UCSD-AML1 (cell line): Measurements from ENCODE around the gene STXBP6.

Experiments used
- DNase-seq: peaks from one replicate; lab custom pipeline; 2025; ENCODE audit not compliant: unreplicated experiment; lab: John Stamatoyannopoulos, UW

Gene STXBP6

DNA sequence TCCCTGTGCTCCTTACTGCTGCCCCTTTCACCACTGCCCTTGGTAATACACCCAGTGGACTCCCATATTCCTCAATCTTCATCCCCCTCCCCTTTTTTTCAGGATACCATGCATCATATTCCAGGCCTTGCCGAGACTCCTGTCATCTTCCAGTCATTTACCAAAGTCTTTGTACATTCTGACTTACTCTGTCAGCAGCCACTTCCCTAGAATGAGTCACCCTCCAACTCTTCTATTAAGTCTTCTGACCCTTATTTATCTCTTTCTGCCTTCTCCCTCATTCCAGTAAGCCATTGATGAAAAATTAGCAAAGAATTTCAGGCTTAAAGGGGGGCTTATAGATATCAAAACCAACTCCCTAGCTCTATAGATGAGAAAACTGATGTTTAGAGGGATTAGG lies 128.0 kb downstream of the STXBP6 start:
- DNase-seq: no peak

DNA sequence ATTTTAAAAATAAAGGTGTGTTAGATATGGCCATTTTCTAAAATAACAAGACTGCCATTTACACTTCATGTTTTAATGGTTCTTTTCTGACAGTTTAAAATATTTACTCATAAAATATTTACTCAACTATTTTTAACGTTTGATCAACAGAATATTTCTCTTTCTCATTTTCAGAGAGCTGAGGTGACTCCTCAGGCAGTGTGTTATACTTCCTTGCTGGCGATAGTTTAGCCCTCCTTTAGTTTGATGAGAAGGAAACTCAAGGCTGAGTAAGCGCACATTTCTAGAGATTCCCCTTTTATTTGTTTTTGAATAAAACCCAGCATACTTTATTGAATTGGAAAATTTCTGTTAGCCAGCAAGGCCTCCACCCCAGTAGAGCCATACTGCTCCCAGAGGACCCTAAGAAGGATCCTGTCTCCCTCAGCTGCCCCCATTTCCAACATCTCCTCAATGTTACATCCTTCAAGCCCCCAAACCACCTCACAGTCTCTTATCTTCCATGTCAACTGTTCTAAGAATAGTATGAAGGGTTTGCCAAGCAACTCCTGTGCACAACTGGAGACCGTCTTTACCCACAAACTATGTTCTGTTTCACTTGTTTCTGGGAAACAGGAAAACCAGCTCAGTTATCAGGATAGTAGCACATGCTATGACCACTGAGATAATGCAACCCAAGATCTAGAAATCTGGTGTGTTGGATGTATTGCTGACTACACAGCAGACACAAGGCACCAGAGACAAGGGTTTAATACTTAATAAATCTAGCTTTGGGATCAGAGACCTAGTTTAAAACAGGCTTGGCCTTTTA lies 129.5 kb downstream of the STXBP6 start:
- DNase-seq: peak; percentile 31

DNA sequence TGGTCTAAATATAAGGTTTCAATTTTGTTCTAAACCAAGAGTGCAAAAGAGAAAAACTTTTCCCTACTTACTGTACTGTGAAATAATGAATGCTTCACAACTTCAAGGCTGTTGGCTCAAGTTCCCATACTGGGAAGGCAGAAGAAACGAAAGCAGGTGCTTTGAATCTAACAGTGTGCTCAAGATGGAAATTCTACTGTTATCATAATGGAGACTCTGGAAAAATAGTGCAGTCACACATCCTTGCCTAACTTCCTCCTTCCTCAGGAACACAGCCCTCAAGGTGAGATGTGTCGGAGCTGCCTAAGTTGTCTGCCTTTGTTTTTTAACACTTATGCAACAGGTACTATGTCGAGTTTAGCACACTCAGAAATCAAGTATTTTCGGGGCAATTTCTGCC lies 131.1 kb downstream of the STXBP6 start:
- DNase-seq: no peak

DNA sequence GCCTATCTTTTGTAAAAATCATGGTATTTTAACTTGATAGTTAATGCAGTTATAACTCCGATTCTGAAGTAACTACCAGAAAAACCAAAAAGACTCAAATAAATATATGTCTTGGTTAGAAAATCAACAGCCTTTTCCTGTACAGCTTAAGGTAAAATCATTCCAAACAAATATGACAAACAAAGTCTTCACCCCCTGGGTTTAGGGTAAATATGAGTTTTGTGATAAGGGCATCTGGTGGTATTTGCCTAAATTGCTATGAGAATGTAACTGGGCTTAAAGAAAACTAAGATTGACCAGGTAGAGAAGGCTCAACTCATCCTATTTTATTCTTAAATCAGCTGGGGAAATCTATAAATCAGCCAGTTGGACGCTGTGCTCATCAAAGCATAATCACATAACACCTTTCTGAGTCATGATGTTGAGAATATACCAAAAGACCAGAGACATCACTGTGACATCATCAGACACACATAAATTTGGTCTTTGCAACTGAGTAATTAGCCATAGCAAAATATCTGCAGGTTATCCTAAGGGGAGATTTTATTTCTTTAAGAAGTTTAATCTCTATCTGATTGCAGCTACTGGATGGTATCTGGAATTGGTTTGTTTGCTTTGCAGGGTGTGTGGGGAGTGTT lies 133.9 kb downstream of the STXBP6 start:
- DNase-seq: no peak

- DNase-seq: no peak
These were observed 134.5 kb downstream of the STXBP6 start for GRCh38 chr14:24915403-24915921.

DNA sequence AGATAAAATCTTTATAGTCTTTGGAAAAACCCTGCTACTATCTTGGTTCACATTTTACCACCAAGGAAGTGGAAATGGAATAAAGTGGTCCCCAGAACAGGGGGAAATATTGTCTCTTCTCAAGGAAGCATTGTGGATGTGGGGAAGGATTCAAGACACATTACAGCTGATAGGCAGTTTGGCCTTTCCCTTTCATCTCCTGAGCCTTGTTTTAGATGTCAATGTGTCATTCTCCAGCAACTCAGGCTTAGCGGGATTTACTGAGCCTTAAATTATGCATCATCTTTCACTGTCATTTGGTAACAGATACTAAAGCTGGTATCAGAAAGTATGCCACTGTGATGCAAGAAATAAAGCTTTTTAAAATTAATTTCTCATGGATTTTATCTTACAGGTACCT lies 136.2 kb downstream of the STXBP6 start:
- no peak for DNase-seq

DNA sequence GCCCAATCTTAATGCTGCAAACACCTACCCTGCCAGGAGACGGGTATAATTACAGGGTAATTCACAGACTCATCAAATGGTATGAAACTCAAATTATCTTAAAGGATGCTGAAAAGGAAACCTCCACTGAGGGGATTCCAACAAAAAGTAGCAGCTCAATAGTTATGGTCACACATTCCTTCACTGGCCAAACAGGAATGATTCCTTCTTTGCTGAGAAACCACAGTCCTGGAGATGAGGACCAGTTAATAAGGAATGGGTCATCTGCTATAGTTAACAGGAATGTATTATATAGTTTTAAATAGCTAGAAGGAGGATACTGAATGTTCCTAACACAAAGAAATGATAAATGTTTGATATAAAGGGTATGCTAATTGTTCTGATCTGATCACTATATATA lies 136.9 kb downstream of the STXBP6 start:
- DNase-seq: no peak

- DNase-seq: no peak
These were observed 138.4 kb downstream of the STXBP6 start for GRCh38 chr14:24911324-24912109.

DNA sequence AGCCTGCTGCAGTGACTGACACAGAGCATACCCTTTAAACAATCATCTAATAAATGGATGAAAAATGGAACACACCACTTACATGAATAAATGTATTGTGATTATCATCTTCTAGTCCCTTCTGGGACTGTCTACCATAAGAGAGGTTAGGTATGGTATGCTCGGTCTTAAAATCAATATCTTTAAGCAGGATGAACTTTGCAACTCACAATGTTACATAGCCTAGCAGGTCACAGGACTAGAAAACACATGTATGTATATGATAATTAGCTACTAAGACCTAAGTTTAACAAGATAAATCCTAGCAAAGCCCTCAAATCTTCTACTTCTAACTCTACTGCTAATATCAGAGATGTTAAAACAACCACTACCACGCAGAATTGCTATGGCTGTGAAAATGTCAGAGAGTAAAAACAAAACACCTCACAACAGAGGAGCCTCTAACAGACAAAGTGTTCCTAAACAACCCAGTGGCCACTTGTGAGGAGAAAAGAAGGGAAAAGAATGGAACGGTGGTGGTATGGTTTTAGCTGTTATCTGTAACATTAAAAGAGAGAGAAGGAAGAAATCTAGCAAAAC lies 139.4 kb downstream of the STXBP6 start:
- no peak for DNase-seq

GRCh38 chr14:24909523-24910302 lies 140.2 kb downstream of the STXBP6 start:
- no peak for DNase-seq

DNA sequence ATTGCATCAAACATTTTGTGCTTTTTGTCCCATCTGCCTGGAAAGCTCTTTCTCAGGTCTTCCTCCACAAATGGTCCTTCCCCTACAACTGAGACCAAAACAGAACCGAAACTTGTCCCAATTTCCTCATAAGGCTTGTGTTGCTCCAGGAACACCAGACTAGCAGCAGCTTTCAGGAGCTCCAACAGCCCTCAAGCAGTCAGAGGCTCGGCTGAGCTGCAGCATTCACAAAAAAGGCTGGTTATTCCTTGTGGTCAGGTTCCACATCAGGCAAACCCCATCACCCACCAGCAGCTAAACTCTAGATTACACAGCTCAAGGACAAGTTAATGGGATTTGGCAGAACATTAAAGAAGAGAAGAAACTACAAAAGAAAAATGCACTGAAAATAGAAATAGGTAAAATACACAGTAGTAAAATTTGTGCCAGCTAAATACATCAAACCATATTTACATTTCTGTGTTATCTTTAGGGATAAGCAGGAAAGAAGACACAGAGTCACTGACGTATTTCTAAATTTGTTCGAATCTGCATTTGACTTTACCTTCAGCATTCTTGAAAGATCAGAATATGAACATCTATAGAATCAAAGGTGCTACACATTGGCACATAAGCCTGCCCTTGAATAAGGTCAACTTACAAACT lies 141.2 kb downstream of the STXBP6 start:
- no peak for DNase-seq

DNA sequence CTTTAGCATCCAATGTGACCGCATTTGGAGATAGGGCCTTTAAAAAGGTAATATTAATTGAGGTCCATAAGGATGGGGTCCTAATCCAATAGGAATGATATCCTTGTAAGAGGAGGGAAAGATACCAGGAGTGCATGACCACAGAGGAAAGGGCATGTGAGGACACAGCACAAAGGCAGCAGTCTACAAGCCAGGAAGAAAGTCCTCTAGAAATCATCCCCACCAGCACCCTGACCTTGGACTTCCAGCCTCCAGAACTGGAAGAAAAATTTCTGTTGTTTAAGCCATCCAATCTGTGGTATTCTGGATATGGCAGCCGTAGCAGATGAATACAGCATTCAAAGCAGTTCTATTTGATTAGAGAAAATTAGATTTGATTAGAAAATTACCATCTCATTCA lies 145.4 kb downstream of the STXBP6 start:
- DNase-seq: no peak

DNA sequence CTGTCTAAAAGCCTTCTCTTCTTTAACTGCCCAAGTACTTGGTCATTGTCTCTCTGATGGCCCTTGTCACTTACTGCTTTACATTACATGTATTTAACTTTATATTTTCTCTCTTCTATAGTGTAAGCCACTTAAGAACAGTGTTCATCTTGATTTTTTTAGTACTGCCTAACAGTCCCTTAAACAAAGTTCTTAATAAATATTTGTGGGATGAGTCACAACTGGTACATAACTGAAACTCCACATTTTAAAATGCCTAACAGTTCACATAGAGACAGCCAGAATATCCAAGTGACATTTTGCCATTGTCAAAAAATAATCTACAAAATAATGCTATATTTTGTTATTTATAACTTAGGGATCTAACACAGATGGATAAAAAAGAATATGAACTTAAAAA lies 146.6 kb downstream of the STXBP6 start:
- DNase-seq: no peak

- DNase-seq: no peak
These were observed 149.5 kb downstream of the STXBP6 start for GRCh38 chr14:24900269-24901100.

- DNase-seq: no peak
These were observed 152.2 kb downstream of the STXBP6 start for GRCh38 chr14:24897793-24898192.

DNA sequence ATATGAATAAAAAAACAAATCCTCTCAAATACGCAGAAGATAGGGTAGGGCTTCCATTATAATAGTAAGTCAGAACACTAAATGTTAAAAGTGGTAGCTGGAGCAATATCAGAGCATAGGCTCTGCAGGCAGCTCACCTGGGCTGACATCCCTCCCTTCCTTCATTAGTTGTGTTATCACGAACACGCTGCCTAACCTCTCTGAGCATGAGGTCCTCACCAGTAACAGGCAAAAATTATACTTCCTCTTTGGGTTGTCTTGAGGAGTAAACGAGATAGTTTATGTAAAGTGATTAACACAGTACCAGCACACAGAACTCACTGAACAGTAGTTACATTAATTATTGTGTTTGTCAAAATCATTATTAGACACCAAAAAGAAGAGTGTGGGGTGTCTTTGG lies 154.3 kb downstream of the STXBP6 start:
- no peak for DNase-seq

- no peak for DNase-seq
These were observed 154.7 kb downstream of the STXBP6 start for GRCh38 chr14:24895243-24895583.

GRCh38 chr14:24894583-24895242 lies 155.2 kb downstream of the STXBP6 start:
- no peak for DNase-seq
